HG02973 (cell line): Measurements from ENCODE around the gene MRGPRX3.

Source experiments
- ATAC-seq: cut with Tn5 transposase; IDR thresholded peaks from one replicate; pipeline ENCODE4 v1.9.1; 2021; ENCODE audit warnings: moderate library complexity; ENCODE audit not compliant: unreplicated experiment

MRGPRX3 gene

DNA sequence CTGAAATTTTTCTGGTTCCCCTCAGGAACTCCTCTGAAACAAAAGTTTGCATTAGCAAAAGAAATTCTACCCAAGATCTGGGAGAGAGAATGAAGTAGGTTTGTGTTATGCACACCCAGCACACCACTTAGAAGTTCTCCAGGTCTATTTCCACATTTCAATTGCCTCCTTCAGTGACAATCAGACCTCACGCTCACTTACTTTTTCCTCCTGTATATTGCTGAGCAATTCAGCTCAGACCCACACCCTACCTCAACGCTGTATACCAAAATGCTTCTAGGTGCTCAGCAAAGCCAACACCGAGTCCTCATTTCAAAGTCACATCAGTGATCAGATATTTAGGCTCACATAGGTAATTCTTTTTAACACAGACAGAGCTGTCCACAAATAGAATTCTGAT is 19.2 kb downstream of the MRGPRX3 start:
- no peak for ATAC-seq

DNA sequence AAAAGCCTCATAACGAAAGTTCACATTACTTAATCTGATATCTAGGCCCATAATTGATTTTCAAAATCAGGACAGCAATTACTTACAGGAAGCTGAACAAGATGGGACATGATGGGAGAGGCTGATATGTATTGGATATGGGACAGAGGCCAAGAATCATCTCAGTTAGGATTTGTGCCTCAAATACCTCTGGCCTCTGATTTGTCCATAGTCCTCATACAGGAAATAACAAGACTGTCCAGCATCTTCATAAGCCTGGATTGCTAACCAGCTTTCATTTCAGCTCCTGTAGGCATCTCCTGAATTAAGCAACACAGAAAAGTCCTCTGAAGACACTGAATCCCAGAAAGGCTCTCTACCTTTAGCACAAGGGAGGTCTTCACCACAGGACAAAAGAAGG is 36.0 kb downstream of the MRGPRX3 start:
- ATAC-seq = no peak

DNA sequence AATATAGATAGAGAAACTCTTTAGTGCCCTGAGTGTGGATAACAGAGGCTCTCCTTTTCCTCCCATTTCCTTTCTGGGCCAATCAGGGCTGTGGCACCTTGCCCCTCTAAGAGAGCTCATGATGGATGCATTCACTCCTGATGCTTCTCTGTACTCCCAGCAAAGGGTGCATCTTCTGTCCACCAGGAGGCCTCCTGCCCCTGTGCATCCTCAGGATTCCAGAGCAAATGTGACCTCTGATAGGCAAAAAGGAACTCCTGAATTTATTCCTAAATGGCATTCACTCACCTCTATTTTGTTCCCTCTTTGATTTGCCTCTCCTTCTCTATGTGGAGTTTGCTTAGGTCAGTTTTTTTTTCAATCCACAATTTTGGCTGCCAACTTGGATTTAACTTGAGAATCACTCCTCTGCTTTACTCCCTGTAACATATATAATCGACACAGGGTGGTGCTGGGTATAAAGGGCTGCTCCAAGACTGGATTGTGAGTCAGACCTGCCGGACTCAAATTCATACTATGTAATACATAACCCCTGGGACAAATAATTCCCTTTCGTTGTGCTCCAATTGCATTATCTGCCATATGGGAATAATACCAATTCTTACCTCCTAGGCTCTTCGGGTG is 39.1 kb downstream of the MRGPRX3 start:
- ATAC-seq = no peak

DNA sequence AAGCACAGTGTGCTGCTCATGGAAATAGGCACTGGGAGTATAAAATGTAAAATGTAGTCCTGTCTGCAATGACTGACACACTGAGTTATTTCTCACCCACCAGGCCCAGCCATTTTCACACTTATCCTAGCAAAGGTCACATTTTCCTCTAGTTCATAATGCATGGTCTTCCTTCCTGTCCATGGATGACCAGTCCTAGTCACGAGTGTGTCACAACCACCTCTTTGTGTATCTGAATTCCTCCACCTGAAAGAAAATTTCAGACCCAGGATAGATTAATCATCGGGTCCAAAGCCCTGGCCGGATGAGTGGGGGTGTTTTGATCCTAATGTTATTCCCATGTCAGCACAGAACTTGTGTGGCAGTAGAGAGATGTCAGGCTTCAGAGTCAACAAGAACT is 40.3 kb downstream of the MRGPRX3 start, which contains the start of gene MRGPRX4:
TSS of gene MRGPRX4 (plus strand) at position 172 of the 400 bp plus-strand sequence. CDS start 420 bp downstream, outside the sequence.
- ATAC-seq = no peak

DNA sequence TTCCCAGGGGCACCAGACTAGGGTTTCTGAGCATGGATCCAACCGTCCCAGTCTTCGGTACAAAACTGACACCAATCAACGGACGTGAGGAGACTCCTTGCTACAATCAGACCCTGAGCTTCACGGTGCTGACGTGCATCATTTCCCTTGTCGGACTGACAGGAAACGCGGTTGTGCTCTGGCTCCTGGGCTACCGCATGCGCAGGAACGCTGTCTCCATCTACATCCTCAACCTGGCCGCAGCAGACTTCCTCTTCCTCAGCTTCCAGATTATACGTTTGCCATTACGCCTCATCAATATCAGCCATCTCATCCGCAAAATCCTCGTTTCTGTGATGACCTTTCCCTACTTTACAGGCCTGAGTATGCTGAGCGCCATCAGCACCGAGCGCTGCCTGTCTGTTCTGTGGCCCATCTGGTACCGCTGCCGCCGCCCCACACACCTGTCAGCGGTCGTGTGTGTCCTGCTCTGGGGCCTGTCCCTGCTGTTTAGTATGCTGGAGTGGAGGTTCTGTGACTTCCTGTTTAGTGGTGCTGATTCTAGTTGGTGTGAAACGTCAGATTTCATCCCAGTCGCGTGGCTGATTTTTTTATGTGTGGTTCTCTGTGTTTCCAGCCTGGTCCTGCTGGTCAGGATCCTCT is 41.0 kb downstream of the MRGPRX3 start:
- no peak for ATAC-seq
